T-helper 22 cell (primary cell): Measurements from ENCODE around the gene SMURF1.

Experiments
- DNase-seq: peaks from one replicate; pipeline ENCODE4 v3.0.0-alpha.2; 2020; ENCODE audit warnings: low read depth

Gene SMURF1

DNA sequence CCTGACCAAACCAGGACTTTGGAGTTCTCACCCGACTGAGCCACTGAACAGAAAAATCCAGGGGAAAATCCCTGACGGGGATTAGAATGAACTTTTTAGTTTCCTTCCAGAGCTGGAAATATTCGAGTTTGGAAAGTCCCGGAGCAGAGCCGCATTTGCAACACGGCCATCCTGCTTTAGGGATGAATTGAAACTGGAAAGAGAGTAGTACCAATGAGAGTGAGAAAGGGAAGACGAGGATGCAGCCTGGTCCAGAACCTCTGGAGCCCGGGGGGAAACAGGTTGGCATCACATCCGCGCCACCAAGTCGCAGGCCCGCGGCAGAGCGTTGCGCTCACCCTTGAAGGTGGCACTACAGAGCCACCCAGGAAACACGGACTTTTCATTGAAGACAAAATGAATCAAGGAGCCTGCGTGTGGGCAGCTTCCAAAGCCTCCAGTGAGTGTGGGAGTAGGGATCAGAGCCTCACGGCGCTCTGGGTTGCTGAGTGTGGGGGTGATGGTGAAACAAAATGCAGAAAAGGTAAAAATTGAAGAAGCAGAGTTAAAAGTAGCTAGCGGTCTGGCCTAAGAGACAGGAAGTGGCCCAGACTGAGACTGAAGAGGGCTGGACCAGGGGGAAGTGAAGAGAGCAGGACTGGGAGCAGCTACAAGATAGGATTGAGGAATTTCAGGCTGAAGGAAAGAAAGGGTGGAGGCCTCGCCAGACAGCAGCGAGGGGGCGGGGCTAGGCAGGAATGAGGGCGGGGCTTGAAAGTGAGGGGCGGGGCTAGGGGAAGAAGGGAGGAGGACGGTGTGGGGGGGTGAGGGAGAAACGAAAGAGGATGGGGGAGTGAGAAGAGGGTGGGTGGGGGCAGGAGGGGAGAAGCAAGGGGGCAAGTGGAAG lies 1.8 kb downstream of the SMURF1 start:
- DNase-seq: peak; percentile 57

DNA sequence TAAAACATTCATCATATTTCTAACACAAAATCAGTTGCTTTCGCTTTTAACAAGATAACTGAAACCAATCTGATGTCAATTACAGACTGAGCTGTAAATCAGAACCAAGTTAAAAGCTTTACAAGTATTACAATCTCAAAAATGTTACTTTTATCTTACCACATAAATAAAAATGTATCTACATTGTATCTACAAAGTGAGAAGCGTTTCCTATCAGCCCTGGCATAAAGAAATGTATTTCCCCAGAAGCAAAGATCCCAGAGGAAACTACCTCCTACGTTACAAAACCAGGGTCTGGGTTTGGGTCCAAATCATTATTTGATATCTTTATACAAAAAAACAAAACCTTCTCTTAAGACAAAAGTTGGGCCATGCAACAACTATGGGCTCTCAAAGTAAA lies 2.6 kb downstream of the SMURF1 start:
- DNase-seq: no peak

DNA sequence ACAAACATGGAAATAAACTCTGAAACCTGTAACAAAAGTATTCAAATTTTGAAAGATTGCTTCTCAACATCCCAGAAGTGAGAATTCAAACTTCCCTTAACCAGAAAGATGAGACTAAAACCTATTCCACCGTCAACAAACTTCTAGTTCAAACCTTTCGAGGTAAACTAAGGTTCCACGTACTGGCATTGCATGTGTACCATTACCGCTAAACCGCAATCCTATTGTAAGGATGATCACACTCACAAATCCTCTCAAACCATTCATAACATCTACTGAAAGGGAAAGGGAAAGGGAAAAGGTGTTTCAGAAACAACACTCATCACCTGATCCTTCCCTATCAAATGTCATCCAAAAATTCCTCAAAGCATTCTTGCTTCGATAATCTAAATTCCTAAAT lies 3.1 kb downstream of the SMURF1 start:
- DNase-seq: no peak

DNA sequence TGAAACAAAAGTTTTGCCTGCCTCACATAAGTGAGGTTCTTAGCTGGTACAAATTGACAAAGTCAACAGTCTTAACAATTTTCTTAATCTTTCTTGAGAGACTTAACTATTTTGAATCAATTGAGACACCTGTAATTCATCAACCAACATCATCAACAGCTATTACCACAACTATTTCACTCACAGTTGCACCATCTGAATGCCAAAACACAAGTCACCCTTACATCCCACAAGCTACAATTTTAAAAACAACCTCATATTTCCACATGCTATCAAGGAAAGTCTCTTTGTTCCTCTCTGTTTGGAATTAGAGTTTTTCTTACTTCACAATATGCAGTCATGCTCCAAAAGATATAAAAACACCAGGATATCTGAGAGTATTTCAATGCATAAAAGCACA lies 4.9 kb downstream of the SMURF1 start:
- no peak for DNase-seq

DNA sequence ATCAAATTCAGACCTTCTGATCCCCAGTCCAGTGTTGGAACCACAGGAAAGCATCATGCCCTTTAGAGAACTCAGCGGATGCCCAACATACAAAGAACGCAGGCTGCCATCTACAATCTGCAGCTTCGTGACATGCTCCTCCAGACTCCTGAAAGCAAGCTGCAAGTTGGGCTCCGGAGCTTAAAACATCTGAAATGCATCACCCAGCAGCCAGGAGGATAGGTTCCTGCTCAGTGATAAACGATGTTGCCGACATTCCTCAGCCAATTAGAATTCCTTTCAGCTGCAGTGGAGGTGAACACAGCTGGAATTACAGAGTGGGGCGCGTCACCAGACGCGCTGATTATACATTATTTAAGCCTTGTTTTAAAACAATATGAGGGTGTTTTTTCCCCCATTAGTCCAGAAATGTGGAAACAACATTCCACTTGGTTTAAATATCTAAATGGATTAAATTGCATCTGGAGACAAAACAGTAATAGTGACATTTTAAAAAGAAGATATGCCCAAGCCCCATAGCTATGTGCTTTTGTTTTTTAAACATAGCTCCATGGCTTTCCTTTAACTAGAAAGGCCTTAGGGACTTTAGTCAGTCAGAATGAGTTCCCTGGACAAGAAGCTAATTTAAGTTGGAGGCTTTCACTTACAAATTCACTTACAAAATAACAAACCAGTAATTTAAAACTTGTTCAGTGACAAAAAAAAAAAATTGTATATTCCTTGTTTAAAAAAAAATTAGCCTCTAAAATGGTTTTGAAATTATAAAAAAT lies 6.3 kb downstream of the SMURF1 start:
- DNase-seq: no peak

DNA sequence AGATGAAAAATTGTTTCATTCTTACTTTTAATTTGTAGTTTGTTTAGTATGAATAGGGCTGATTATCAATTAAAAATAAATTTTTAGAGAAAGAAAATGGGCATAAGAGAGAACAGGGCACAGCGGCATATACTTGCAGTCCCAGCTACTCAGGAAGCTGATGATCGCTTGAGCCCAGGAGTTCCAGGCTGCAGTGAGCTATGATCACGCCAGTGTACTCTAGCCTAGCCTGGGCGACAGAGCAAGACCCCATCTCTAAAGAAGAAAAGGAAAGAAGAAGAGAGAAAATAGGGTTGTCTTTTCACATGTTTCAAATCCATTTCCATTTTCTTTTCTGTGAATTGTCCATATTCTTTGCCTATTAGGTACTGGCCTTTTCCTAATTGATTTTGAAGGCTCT lies 8.0 kb downstream of the SMURF1 start:
- no peak for DNase-seq

DNA sequence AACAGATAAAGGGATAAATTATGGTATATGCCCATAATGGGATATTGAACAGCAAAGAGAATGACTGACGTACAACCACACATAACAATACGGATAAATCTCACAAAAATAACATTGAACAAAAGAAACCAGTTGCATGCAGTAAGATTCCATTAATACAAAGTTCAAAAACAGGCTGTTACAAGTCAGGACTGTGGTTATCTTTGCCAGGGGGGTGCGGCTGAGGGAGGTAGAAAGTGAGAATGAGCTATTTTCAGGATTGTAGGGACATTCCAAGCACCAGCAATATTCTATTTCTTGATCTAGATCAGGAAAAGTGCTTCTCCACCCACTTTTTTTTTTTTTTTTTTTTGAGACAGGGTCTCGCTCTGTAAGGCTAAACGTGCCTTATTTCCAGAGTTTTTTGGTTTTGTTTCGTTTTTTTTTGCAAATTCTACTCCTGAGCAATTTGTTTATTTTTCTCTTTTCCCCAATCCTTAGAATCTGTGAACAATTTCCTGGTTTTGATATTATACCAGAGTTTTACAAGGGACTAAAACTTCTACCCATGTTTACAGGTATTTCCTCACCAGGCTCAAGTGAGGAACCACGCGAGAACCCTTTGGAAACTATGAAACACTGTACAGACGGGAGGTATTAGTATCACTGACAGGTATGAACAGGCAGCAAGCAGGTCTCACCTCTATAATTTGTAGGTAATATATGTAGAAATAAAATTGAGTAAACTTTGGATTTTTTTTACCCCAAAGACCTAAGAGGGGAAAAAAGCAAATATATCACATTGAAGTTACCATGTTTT lies 9.9 kb downstream of the SMURF1 start:
- no peak for DNase-seq

DNA sequence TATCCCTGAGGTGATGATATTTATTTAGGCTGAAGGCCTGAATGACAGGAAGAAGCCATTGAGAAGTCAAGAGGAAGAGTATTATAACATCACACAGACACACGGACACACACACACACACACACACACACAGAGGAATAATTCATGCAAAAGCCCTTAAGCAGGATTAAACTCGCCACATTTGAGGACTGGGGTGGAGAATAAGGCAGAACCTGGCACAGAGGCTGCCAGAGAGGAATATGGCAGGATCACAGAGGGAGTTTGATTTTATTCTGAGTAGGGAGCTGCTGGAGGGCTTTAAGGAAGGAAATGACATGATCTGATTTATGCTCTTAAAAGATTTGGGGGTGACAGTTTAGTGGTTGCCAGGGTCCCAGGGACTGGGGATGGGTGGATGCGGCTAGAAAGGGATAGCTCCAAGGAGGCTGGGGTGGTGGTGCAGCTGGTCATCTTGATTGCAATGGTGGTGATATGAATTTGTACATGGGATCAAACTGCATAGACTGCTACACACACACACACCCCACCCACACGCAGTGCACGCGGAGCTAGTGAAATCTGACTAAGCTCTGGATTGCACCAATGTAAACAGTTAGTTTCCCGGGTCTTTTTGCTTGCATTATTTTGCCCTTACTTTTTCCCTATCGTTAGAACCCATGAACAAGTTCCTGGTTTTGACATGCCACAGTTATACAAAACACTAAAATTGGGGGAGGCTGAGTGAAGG lies 11.2 kb downstream of the SMURF1 start:
- no peak for DNase-seq

DNA sequence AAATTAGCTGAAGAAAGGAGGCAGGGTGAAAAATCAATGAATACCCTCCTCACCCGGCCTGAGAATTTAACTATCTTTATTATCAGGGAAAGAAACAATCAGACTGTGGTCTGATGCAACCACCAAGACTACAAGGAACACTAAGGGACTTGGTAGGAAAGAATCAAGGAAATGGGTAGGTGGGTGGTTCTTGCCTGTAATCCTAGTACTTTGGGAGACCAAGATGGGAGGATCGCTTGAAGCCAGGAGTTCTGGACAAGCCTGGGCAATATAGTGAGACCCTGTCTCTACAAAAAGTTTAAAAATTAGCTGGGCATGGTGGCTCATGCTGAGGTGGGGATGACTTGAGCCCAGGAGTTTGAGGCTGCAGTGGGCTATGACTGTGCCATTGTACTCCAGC lies 12.6 kb downstream of the SMURF1 start:
- no peak for DNase-seq

DNA sequence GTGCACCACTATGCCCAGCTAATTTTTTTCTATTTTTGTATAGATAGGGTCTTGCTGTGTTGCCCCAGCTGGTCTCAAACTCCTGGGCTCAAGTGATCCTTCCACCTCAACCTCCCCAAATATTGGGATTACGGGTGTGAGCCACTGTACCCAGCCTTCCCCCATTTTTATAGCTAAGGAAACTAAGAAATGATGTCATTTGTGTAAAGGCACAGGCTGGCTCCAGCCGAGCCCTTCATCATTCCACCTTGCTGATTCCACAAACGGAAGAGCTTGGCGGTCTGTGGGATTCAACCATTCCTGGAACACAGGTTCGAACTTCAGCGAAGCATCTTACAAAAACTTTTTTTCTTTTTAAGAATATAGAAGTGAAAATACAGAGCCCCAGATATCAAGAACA lies 14.4 kb downstream of the SMURF1 start:
- no peak for DNase-seq

DNA sequence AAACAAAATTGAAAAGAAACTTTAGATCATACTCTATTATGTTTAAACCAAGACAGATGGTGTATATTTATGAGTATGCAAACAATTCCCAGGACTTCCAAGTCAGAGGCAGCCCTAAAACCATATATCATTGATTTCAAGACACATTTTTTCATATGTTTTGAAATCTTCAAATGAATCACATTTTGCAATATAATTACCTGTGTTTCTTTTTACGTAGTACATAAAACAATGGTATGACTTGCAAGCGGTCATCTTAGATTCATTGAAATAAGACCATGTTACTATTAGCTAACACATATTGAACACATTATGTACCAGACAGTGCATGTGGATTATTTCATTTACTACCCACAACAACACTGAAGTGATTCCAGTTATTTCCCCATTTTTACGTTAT lies 14.9 kb downstream of the SMURF1 start:
- no peak for DNase-seq

DNA sequence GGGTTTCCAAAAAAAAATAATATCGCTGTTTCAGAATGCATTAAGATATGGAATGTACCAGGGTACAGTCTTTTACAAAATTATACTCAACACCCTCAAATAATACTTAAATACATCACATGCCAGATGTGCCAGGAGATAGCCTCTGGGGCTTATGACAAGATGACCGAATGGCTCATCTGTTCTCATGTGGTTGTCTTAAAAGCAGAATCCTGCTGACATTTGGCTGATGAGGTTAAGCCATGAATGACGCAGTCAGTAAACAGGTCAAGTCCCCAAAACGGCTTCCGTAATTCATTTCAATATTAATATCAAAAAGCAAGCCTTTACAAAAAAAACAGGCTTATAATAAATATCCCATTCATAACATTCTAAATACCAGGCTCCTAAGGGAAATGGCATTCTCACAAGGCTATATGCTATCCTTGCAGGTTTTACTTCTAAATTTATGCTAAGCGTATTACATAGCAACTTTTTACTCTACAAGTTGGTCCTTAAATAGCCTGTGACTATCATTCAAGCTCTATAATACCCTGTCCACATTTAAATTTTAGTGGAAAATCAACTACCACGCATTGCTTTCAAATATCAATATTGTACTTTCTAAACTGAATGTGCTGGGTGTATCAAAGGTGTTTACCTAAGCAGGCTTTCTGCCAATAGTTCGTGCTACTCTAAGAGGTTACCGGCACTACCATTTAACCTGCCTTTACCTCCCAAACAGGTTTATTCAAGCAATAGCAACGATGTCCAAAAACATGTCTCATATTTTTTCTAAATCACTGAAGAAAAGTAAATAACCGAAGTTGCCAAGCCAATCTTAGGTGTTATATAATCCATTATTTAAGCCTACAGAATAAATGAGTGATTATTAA lies 15.6 kb downstream of the SMURF1 start:
- DNase-seq: no peak

DNA sequence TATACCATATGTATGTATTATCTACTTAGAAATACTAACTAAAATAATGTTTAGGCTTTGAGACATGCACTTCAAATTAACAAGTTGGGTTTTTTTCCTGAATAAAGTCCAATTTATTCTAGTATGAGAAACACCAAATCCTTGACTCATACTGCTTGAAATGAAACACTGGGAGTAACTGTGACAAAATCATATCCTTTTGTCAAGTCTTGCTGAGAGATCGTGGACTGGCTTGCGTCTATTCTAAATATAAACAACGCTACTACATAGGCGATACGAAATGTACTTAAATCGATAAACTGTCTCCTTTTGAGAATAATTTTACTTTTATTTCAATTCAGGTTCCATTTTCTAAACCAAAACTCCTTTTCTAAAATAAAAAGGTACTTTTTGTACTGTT lies 16.3 kb downstream of the SMURF1 start:
- DNase-seq: no peak

DNA sequence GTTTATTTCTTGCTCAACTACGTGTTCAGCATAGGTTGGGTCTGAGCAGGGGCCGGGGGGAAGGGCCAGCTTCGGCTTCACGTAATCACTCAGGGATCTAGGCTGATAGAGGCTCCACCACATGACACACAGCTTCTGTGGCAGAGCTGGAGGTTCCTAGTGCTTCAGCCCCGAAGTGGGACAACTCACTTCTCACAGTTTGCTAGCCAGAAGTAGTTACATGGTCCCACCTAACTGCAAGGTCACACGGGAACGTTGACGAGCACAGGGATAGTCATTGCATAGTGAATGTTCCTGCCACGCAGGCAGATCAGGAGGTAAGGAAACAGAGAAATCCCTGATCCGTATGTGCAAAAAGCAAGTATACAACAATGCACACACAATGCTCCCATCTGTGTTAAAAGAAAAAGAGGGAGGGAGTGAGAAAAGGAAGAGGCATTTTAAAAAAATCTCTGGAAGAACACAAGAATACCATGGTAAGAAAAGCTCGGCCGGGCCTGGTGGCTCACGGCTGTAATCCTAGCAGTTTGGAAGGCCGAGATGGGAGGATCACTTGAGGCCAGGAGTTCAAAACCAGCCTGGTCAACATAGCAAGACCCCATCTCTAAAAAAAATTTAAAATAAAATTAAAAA lies 16.9 kb downstream of the SMURF1 start:
- DNase-seq: no peak

DNA sequence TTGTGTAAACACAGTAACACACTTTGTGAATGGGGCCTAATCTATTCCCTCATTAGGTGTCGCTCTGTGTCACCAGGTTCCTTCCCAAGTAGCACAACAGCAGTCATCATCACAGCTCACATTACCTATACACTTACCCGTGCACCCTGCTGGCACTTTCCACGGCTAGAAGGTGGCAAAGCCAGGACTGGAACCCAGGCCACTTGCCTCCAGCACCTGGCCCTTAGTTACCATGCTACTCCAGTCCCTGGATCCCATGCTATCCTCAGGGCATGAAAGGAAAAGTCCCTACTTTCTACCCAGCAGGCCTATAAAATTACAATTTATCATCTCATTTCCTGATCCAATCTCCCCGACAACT lies 18.4 kb downstream of the SMURF1 start:
- no peak for DNase-seq

DNA sequence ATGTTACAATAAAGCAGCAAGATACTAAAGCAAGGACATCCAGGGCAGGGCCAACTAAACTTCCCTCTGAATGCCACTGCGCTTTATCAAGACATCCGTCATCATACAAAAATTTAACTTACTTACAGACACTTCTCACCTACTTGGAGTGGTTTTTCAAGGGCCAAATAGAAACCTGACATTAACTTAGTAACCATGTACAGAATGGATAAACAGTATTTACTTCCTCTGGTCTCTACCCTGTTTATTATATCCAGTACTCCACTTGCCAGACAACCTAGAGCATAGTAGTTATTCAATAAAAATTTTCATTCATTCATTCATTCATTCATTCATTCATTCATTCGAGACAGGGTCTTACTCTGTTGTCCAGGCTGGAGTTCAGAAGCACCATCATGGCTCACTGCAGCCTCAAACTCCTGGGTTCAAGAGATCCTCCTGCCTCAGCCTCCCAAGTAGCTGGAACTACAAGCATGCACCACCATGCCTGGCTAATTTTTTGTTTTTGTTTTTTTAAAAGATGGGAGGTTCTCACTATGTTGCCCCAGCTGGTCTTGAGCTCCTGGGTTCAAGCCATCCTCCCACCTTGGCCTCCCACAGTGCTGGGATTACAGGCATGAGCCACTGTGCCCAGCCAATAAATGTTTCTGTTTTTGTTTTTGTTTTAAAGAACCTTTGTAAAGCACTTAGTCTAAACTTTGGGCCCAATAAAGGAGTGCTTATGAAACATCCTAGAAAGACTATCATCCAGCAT lies 19.0 kb downstream of the SMURF1 start:
- no peak for DNase-seq

DNA sequence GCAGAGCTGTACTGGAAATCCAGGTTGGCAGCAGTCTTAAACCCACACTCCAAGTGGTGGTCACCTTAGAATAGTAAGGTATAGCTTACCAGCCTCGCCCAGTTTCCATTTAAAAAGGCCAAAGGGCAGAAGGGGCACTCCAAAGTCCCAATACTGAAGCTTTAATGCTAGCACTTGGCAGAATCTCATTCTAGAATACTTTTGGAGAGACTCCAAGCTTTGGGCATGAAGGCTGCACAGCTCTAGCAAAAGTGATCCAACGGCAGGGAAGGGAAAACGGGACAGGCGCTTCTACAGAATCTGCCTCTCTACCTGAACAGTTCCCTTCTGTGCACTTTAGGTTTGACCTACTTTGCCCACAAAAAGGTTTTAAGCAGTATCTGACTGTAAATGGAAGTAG lies 19.7 kb downstream of the SMURF1 start:
- no peak for DNase-seq

DNA sequence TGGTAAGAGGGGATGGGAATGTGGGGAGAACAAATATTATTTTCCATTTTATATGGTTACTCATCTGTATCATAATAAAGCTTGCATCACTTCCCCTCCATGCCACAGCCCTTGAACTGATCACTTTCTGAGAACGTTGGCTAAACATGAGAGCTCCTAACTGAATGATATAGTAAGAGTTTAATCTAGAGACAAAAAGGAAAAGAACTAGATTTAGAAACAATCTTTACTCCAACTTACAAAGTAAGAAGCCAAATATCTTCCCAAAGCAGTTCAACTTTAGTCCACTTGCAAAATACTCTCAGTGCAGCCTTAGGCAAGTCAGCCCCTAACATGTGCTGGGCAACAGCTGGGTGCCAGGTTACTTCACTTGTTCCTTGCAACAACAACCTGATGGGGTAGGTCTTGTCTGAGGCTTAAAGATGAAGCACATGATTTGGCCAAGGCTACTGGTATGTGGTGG lies 20.3 kb downstream of the SMURF1 start:
- no peak for DNase-seq

DNA sequence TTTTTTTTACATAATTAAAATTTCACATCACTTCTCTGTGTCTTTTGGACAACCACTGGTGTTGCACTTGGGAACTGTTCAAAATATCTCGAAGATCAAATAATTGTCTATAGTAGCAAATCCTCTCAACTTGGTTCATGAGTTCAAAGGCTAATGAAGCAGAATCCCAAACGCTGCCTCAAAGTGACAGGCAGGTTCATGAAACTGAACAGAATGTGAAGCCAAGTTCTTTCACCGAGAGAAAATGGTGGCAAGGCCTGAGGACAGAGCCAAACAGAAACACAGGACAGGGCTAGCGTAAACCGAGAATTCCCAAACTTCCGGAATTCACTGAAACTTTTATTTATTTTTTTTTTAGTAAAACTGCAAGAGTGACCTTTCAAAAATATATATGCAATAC lies 21.1 kb downstream of the SMURF1 start:
- DNase-seq: no peak
